T-helper 2 cell treated with Interferon-gamma antibody and Interleukin-4, amounts not matched to agents 100 ng/mL and 5 ng/mL, for 36 hours (primary cell): Measurements from ENCODE around the gene IRF3. TPM values are rescaled to one million over a fixed set of nuclear protein-coding genes. Genes with fewer than 3 reads are reported as not detected.

ENCODE experiments used
- intact Hi-C: fragments of 100-400 bp; cut with micrococcal nuclease; formaldehyde crosslinking; loops from one replicate; pipeline ENCODE4 v1.15.1; 2023
- total RNA-seq: library from RNA; stranded (reverse); gene quantifications from 2 replicates; pipeline ENCODE4 v1.2.3, GENCODE V29; 2022

IRF3 gene, protein sequence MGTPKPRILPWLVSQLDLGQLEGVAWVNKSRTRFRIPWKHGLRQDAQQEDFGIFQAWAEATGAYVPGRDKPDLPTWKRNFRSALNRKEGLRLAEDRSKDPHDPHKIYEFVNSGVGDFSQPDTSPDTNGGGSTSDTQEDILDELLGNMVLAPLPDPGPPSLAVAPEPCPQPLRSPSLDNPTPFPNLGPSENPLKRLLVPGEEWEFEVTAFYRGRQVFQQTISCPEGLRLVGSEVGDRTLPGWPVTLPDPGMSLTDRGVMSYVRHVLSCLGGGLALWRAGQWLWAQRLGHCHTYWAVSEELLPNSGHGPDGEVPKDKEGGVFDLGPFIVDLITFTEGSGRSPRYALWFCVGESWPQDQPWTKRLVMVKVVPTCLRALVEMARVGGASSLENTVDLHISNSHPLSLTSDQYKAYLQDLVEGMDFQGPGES
- 135 and 158 TPM in 2 replicates for total RNA-seq

DNA sequence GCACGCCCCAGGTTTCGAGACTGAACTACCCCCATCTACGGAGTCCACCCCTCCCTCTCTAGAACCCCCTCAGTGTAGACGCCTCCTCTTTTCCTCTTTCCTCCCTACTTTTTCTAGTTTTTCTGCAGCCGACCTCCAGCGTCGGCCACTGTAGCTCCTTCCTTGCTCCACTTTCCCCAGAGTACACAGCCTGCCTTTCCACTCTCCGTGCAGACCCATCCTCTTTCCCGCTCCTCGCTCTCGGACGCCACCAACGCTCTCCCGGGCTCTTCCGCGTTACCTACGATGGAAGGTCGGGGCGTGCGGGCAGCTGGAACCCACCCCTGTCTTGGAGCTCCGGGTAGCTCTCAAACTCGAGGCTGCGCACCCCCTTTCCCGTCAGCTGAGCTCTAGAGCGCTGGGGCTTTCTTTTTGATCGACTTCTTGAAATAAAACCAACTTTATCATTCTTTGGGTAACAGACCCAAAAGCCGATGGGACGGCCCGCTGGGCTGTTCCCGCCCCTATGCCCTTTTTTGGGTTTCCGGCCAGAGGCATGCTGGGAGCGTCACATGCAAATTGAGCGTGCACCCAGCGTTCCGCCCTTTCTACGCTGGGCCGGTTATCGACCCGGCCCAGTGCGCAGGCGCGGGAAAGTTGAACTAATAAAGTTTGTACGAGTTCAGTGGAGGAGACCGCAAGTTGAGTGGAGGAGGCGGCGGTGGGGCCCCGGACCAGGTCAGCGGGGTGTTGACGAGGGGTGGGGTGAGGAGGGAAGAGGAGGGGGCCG, at the start of gene IRF3, which contains the start of gene BCL2L12:
TSS of gene IRF3 (minus strand) at position 507 of the 769 bp plus-strand sequence. CDS start 1,019 bp downstream, outside the sequence.
TSS of gene BCL2L12 (plus strand) at position 583 of the 769 bp plus-strand sequence. CDS start 760 bp downstream, outside the sequence.
- intact Hi-C loops = loop anchor here (1.0 kb wide), 2 partner anchors 11 to 23 kb away; partner anchors contain the start of gene SCAF1

DNA sequence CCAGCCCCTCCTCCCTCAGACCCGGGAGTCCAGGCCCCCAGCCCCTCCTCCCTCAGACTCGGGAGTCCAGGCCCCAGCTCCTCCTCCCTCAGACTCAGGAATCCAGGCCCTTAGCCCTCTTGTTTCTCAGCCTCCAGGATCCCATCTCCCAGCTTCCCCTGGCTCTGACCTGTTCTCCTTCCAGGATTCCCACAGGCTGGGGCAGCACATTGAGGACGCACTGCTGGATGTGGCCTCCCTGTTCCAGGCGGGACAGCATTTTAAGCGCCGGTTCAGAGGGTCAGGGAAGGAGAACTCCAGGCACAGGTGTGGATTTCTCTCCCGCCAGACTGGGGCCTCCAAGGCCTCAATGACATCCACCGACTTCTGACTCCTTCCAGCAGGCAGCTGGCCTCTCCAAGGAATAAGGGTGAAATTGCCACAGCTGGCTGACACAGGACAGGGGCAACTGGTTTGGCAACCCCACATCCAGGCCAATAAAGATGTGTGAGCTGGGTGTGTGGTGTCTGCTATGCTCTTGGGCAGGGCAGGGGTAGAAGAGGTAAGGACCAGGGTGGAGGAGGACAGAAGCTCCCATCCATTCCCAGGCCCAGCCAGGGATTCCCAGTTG, 47.7 kb upstream of the IRF3 start:
- intact Hi-C loops = no loop called here

DNA sequence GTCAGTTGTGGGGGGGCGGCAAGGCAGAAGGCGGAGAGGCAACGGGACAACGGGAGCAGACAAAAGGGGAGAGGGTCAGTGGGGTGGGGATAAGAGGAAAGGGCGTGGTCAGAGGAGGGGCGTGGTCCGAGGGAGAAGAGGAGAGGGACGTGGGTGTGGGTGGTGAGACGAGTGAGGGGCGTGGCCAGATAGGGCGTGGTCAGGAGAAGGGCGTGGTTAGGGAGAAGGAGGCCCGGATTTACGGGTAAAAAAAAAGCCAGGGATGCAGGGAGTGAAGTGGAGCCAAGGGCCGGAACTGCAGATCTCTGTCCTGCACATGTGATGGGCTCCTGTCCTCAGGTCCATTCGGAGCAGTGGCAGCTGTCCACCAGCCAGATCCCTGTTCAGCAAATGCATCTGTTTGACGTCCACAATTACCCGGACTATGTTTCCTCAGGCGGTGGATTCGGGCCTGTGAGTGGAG, 46.8 kb upstream of the IRF3 start:
- intact Hi-C loops = no loop called here

DNA sequence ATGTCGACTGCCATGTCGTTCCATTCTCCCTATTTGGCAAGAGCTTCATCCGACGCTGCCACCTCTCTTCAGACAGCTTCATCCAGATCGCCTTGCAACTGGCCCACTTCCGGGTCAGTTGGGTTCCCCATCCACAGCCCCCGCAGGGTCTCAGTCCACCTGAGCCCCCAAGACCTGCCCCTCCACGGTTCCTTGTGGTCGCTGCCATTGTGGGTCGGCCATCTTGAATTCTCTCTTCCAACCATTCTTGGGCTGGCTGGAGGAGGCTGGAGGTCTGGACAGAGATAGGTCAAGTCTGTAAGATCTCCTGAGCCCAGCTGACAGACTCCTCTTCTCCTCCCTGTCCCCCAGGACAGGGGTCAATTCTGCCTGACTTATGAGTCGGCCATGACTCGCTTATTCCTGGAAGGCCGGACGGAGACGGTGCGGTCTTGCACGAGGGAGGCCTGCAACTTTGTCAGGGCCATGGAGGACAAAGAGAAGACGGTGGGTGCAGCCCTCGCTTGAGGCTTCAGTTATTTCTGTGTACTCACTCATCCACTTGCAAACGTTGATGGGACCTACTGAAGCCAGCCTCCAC, 44.8 kb upstream of the IRF3 start:
- intact Hi-C loops = no loop called here

DNA sequence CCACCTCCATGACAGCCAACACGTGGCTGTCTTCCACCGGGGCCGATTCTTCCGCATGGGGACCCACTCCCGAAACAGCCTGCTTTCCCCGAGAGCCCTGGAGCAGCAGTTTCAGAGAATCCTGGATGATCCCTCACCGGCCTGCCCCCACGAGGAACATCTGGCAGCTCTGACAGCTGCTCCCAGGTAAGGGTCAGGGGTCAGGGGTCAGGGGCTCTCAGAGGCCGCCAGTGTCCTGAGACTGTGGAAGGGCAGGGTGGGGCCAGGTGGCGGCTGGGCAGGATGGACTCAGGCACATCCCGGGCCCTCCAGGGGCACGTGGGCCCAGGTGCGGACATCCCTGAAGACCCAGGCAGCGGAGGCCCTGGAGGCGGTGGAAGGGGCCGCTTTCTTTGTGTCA, 40.3 kb upstream of the IRF3 start:
- intact Hi-C loops = no loop called here

DNA sequence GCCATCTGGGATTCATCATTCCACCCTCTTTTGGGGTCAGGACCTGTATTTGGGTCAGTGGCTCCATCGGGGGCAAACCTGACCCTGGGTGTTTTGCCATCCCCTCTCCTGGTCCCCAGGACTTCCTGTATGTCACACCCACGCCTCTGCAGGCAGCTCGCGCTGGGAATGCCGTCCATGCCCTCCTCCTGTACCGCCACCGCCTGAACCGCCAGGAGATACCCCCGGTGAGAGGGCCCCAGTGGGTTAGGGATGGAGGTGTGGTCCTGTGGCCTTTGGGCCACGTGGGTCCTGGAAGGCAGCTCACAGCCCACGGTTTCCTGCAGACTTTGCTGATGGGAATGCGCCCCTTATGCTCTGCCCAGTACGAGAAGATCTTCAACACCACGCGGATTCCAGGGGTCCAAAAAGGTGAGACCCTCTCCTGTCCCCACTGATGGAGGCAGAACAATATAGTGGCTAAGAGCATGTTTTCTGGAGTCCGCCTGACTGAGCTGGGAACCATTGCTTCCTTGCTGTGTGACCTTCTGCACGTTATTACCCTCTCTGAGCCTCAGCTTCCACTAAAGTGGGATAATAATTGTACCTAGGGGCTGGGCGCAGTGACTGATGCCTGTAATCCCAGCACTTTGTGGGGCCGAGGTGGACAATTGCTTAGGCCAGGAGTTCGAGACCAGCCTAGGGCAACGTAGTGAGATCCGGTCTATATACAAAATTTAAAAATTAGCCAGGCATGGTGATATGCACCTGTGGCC, 39.4 kb upstream of the IRF3 start:
- intact Hi-C loops = no loop called here

DNA sequence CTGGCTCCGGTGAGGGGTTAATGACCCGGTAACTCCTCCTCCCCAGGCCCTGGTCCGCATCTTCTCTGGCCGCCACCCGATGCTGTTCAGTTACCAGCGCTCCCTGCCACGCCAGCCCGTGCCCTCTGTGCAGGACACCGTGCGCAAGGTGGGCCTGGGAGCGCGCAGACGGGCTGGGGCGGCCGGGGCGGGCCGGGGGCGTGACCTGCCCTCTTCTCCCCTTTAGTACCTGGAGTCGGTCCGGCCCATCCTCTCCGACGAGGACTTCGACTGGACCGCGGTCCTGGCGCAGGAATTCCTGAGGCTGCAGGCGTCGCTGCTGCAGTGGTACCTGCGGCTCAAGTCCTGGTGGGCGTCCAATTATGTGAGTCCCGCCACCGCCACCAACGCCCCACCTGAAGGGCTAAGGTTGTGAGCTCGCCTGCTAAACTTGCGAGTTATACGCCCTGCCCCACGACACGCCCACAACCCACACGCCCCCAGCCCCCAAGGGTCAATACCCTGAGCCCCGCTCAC, 35.7 kb upstream of the IRF3 start:
- intact Hi-C loops = no loop called here

DNA sequence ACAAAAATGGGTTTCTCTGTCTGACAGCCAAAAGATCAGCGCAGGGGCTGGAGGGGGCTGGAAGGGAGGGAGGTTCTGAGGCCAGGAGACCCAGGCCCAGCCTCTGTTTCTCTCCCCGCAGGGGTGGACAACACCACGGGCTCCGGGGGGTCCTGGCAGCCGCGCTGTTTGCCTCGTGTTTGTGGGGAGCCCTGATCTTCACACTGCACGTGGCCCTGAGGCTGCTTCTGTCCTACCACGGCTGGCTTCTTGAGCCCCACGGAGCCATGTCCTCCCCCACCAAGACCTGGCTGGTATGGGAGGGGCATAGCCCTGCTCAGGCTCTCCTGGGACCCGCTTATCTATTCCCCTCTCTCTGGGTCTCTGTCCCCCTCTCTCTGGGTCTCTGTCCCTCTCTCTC, 34.9 kb upstream of the IRF3 start:
- intact Hi-C loops = no loop called here

DNA sequence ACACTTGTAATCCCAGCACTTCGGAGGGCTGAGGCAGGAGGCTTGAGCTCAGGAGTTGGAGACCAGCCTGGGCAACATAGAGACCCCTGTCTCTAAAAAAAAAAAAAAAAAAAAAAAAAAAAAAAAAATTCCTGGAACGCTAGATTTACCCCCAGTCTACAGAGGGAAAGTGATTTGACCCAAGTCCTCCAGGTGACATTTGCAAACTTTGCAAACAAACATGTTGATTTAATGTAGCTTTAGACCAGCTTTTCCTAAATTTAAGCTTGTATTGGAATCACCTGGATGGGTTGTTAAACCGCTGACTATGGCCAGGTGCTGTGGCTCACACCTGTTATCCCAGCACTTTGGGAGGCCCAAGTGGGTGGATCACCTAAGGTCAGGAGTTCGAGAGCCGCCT, 33.7 kb upstream of the IRF3 start:
- intact Hi-C loops = no loop called here

DNA sequence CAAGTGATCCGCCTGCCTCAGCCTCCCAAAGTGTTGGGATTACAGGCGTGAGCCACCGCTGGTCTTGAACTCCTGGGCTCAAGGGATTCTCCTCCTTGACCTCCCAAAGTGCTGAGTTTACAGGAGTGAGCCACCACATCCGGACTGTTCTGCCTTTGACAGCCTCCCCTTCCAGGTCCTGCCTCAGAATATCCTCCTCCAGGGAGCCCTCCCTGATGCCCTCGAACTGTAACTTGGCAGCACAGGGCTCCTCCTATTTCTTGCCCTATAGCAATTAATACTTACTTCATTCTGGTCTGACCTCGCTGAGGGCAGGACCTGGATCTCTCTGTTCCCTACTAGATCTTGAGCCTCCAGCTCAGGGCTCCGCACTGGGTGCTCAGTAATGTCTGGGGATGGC, 31.2 kb upstream of the IRF3 start:
- intact Hi-C loops = no loop called here

DNA sequence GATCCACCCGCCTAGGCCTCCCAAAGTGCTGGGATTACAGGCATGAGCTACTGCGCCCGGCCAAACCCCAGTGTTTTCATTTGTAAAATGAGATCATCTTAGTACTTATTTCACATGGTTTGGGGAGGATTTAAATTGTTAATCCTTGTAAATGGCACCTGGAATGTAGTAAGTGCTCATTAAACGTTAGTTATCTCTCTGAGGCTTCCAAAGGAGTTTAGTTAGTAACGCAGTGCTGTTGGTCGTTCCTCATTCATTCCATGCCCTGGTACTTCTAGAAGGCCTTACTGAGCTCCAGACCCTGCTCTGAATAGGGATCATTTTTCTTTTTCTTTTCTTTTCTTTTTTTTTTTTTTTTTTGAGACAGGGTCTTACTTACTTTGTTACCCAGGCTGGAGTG, 30.5 kb upstream of the IRF3 start:
- intact Hi-C loops = no loop called here

DNA sequence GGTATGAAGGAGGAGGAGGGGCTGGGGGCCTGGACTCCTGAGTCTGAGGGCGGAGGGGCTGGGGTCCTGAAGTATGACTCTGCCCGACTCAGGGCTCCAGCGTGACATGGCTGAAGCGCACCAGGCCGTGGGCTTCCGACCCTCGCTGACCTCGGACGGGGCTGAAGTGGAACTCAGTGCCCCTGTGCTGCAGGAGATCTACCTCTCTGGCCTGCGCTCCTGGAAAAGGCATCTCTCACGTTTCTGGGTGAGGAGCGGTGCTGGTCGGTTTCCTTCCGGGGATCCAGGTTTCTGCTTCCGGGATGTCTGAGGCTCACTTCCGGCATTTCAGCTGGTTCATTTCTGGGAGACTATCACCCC, 26.5 kb upstream of the IRF3 start:
- intact Hi-C loops = no loop called here

DNA sequence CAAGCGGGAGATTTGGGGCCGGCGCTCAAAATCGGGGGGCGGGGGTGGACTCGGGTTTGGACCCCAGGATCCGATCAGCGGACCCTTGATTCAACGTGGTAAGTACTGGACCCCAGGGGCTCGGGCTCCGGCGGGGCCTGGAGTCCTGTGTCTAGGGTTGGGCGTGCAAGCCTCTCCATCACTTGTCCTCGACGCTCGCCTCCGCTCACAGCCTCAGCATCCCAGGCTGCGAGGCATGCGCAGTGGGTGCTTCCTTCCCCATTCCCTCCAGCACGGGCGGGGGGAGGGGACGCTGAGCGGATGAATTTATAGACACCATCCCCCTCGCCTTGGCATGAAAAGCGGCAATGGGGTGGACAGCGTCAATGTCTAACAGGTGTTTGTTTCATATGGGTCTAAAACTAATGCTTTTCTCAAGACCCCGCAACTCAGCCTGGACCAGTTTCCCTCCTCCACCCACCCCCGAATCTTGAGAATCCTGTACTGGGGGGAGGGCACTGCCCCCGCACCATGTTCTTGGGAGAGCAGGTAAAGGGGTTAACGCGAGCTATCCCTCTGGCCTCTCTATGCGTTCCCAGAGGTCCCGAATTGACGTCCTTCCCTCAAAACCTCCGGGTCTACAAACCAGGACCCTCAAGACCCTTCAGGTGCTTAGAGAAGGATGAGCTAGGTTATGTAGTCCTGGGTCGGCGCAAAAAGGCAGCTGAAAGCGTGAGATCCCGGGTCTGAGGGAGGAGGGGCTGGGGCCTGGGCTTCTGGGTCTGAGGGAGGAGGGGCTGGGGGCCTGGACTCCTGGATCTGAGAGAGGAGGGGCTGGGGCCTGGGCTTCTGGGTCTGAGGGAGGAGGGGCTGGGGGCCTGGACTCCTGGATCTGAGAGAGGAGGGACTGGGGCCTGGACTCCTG, 25.8 kb upstream of the IRF3 start:
- intact Hi-C loops = no loop called here

DNA sequence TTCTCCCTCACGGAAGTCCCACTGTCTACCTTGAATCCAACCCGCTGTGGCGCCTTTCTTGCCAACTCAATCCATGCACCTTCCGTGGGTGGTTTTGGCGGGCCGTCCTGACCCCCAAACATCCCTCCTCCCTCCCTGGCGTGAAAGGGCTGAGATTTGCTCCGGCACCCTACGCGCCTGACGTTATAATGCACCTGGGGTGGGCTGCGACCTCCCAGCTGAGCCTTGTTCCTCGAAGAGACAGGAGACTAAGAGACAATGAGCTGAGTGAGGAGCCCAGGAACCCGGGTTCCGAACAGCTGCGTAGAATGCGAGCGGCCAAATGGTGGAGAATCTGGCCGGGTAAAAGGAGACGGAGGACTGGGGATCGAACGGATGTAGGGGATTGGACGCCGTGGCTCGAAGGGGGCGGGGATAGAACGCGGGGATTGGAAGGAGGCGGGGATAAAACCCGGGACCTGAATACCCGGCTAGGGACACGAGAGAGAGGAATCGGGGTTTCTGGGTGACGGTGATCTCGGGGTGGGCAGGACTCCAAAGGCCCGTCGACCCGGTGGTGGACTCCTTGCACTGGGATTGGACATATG, 25.1 kb upstream of the IRF3 start, which contains the start of gene CPT1C:
TSS of gene CPT1C (plus strand) at position 461 of the 587 bp plus-strand sequence. CDS start 1,137 bp downstream, outside the sequence.
- intact Hi-C loops = no loop called here

DNA sequence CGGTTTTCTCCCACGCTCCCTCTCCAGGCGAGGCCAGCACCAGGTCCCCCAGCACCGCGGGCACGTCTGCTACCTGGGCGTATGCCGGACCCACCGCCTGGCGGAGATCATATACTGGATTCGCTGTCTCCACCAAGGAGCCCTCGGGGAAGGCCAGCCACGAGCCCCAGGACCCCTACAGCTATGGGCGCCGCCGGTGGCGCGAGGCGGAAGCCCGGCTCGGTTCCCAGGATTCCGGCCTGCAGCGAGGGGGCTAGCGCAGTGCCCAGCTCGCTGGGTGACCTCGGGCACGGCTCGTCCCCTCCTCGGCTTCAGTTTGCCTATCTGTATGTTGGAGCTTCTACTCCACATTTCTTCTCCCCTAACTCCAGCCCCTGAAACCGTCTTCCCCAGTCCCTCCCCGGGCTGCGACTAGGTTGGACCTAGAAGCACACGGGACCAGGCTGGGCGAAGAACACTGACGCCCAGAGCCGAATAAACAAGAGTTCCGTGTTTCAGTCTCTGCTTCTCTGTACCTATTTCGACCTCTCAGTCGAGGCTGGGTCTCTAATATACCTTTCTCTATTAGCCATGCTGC, 24.5 kb upstream of the IRF3 start:
- intact Hi-C loops = no loop called here

DNA sequence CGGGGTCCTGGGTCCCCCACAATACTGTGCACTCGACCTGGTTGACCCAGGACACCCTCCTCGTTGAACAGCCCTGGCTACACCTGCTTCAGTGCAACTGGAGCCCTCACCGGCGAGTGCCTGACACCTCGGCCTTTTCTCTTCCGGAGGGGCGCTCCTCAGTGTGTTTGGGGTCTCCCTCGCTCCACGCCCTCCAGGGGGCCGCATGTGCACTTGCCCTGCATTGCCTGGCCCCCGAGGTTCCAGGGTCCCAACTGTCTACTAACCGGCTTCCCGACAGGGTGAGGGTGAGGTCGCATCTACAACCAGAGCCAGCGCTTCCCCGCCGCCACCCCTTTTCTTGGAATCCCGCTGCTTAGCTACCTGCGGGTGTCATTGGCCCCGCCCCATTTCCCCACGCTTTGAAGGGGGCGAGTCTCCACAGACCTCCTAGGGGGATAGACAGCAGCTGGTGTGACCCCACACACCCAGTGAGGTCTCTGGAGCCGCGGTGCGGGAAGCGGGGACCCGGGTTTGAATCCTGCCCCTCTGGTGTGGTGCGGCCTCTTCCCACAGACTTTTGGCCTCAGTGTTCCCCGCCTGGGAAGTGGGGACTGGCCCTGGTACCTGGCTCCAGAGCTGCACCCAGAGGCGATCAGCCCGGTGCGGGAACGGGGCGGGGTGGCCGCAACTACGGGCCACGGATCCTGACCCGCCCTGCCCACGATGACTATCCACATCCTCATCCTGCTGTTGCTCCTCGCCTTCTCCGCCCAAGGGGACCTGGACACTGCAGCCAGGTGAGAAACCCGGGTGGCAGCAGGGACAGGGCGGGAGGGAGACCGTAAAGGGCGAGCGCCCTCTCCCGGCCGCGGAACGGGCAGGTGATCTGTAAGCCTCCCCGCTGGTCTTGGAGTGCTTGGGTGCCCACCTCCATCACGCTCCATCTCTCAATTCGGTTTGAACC, 23.7 kb upstream of the IRF3 start, which contains the start of gene ADM5:
TSS of gene ADM5 (plus strand) at position 462 of the 946 bp plus-strand sequence. CDS start at position 706, 244 bp downstream.
- intact Hi-C loops = no loop called here

DNA sequence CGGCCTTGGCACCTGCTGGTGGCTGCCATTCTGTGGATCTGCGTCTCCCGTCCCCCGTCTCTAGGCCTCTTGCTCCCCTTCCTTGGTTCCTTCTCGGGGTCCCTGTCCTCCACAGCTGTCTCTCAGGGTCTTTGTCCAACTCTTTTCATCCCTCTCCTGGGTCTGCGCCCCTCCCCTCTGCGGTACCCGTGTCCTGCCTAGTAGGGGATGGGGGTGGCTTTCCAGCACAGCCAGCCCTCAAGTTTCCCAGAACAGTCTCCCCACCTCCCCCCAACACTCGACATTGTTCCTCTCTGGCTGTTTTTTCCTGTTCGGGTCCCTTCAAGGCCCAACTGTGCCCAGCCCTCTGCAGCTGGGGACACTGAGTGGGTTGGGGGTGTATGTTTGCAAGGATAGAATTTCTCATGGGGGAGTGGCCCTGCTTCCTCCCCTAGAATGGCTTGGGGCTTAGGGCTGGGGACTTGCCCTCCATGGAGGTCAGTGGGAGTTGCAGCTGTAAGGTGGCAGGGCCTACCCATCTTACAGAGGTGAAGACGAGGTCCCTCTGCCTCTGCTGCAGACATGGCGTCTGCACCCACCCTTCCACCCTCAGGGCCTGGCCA, 23.0 kb upstream of the IRF3 start:
- intact Hi-C loops = no loop called here
